Measurements from ENCODE around the gene GASK1A.

GASK1A gene

GRCh38 chr3:43009547-43009946, 30.4 kb downstream of the GASK1A start:
- H3K4me3 ChIP-seq (ENCODE audit: low read length) = no peak overlapping the region
- TF ChIP-seq, protein P1, sequence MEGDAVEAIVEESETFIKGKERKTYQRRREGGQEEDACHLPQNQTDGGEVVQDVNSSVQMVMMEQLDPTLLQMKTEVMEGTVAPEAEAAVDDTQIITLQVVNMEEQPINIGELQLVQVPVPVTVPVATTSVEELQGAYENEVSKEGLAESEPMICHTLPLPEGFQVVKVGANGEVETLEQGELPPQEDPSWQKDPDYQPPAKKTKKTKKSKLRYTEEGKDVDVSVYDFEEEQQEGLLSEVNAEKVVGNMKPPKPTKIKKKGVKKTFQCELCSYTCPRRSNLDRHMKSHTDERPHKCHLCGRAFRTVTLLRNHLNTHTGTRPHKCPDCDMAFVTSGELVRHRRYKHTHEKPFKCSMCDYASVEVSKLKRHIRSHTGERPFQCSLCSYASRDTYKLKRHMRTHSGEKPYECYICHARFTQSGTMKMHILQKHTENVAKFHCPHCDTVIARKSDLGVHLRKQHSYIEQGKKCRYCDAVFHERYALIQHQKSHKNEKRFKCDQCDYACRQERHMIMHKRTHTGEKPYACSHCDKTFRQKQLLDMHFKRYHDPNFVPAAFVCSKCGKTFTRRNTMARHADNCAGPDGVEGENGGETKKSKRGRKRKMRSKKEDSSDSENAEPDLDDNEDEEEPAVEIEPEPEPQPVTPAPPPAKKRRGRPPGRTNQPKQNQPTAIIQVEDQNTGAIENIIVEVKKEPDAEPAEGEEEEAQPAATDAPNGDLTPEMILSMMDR (IDR thresholded peaks at IDR 0.05; ENCODE audit: insufficient read depth, low read depth, low read length, missing control alignments) = no peak
- DNase-seq (ENCODE audit: low read depth) = no peak

GRCh38 chr3:43010638-43011037, 31.5 kb downstream of the GASK1A start:
- DNase-seq (ENCODE audit: low read depth) = no peak
- TF ChIP-seq, protein P1 (IDR thresholded peaks at IDR 0.05; ENCODE audit: insufficient read depth, low read depth, low read length, missing control alignments) = no peak
- no peak overlapping the region for H3K4me3 ChIP-seq (ENCODE audit: low read length)

- TF ChIP-seq, protein P1 (IDR thresholded peaks at IDR 0.05; ENCODE audit: insufficient read depth, low read depth, low read length, missing control alignments) = no peak
- no peak for DNase-seq (ENCODE audit: low read depth)
- no peak overlapping the region for H3K4me3 ChIP-seq (ENCODE audit: low read length)
These were observed 32.5 kb downstream of the GASK1A start for GRCh38 chr3:43011638-43012037.

DNA sequence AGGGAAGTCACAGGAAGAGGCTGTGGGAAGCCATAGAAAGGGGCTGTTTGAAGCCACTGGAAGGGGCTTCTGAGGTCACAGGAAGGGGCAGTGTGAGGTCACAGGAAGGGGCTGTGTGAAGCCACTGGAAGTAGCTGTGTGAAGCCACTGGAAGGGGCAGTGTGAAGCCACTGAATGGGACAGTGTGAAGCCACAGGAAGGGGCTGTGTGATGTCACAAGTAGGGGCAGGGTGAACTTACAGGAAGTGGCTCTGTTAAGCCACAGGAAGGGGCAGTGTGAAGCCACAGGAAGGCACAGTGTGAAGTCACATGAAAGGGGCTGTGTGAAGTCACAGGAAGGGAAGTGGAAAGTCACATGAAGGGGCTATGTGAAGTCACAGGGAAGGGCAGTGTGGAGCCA, 33.1 kb downstream of the GASK1A start:
- H3K4me3 ChIP-seq (ENCODE audit: low read length) = no peak overlapping the region
- no peak for DNase-seq (ENCODE audit: low read depth)
- TF ChIP-seq, protein P1 (IDR thresholded peaks at IDR 0.05; ENCODE audit: insufficient read depth, low read depth, low read length, missing control alignments) = no peak

DNA sequence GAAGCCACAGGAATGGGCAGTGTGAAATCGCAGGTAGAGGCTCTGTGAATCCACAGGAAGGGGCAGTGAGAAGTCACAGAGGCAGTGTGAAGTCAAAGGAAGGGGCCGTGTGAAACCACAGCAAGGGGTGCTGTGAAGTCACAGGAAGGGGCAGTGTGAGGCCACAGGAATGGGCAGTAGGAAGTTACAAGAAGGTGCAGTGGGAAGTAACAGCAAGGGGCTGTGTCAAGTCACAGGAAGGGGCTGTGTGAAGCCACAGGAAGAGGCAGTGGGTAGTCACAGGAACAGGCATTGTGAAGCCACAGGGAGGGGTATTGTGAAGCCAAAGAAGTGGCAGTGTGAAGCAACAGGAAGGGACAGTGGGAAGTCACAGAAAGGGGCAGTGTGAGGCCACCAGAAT, 34.1 kb downstream of the GASK1A start:
- no peak for DNase-seq (ENCODE audit: low read depth)
- TF ChIP-seq, protein P1 (IDR thresholded peaks at IDR 0.05; ENCODE audit: insufficient read depth, low read depth, low read length, missing control alignments) = no peak
- no peak overlapping the region for H3K4me3 ChIP-seq (ENCODE audit: low read length)

DNA sequence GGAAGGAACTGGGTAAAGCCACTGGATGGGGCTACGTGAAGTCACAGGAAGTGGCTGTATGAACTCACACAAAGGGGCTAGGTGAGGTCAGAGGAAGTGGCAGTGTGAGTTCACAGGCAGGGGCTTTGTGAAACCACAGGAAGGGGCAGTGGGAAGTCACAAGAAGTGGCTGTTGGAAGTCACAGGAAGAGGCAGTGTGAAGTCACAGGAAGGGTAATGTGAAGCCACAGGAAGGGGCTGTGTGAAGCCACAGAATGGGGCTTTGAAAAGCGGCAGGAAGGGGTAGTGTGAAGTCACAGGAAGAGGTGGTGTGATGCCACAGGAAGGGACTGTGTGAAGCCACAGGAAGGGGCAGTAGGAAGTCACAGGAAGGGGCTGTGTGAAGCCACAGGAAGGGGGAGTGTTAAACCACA, 34.6 kb downstream of the GASK1A start:
- no peak overlapping the region for H3K4me3 ChIP-seq (ENCODE audit: low read length)
- no peak for DNase-seq (ENCODE audit: low read depth)
- TF ChIP-seq, protein P1 (IDR thresholded peaks at IDR 0.05; ENCODE audit: insufficient read depth, low read depth, low read length, missing control alignments) = no peak

DNA sequence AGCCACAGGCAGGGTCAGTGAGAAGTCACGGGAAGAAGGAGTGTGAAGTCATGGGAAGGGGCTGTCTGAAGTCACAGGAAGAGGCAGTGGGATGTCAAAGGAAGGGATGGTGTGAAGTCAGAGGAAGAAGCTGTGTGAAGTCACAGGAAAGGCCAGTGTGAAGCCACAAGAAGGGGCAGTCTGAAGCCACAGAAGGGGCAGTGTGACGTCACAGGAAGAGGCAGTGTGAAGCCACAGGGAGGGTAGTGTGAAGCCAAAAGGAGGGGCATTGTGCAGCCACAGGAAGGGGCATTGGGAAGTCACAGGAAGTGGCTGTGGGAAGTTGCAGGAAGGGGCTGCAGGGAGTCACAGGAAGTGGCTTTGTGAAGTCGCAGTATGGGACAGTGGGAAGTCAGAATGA, 35.1 kb downstream of the GASK1A start:
- no peak overlapping the region for H3K4me3 ChIP-seq (ENCODE audit: low read length)
- TF ChIP-seq, protein P1 (IDR thresholded peaks at IDR 0.05; ENCODE audit: insufficient read depth, low read depth, low read length, missing control alignments) = no peak
- no peak for DNase-seq (ENCODE audit: low read depth)

Data from epithelial cell of esophagus (primary cell).